Small intestine (tissue), 7 donors: ENCODE data around the gene ABTB2. TPM values are rescaled to one million over a fixed set of nuclear protein-coding genes. Genes with fewer than 3 reads are reported as not detected.

Experiments used
- DNase-seq, 2 donors: peaks; one replicate each; pipeline versions ENCODE4 v3.0.0 to v3.0.0-alpha.2; 2013
- FAIRE-seq: peaks from 2 replicates; lab custom pipeline; 2012; peaks lifted over from hg19 to GRCh38; lab: Jason Lieb, UNC
- H3K27ac ChIP-seq, 3 donors: one replicate each; pipeline ENCODE4 v1.5.1; 2013; ENCODE audit warnings: low read length in 2 of 3, mild to moderate bottlenecking in 2 of 3, control low read depth in 1 of 3, inconsistent platforms in 1 of 3, low read depth in 1 of 3, moderate library complexity in 1 of 3
- H3K27me3 ChIP-seq, 3 donors: one replicate each; pipeline ENCODE4 v1.6.1; 2013; ENCODE audit warnings: low read length in 3 of 3, inconsistent platforms in 1 of 3; ENCODE audit not compliant: control insufficient read depth in 3 of 3, insufficient read depth in 3 of 3
- H3K36me3 ChIP-seq, 3 donors: one replicate each; pipeline ENCODE4 v1.6.1; 2013; ENCODE audit warnings: low read length in 3 of 3, inconsistent platforms in 1 of 3, low read depth in 1 of 3, mild to moderate bottlenecking in 1 of 3, moderate library complexity in 1 of 3; ENCODE audit not compliant: control insufficient read depth in 3 of 3, insufficient read depth in 2 of 3
- H3K4me1 ChIP-seq, 3 donors: one replicate each; pipeline ENCODE4 v1.6.1; 2013; ENCODE audit warnings: low read length in 2 of 3, inconsistent platforms in 1 of 3, low read depth in 1 of 3, mild to moderate bottlenecking in 1 of 3, moderate library complexity in 1 of 3; ENCODE audit not compliant: control insufficient read depth in 3 of 3, insufficient read depth in 2 of 3
- H3K4me3 ChIP-seq, 3 donors: one replicate each; pipeline ENCODE4 v1.5.1; 2013; ENCODE audit warnings: low read length in 3 of 3, control low read depth in 1 of 3, inconsistent platforms in 1 of 3, low read depth in 1 of 3, mild to moderate bottlenecking in 1 of 3, moderate library complexity in 1 of 3
- H3K9me3 ChIP-seq, 2 donors: one replicate each; pipeline ENCODE4 v1.6.1; 2013; ENCODE audit warnings: low read depth in 1 of 2, low read length in 1 of 2; ENCODE audit not compliant: control insufficient read depth in 2 of 2, insufficient read depth in 1 of 2
- WGBS, 3 donors: extraction: QIAGEN DNeasy Blood & Tissue Kit; methylation state at CpG; one replicate each; pipeline ENCODE4 v1.1.7; 2013; 5-methylcytosine and 5-hydroxymethylcytosine counted together
- polyA plus RNA-seq, 4 donors: library from polyadenylated mRNA; stranded (reverse) in 3 of 4; unstranded in 1 of 4; fragments of 200-250 nt in 3 of 4; fragments of 120-200 nt in 1 of 4; gene quantifications; one replicate each; pipeline versions ENCODE4 v1.2.1 to v1.2.3, GENCODE V29; 2013
- donor health status: healthy with polysubstance abuse.
- donor health status: control.
- donor health status: control.
- donor health status: Bipolar disorder and iron deficiency.
- donor health status: healthy.

ABTB2 gene
- polyA plus RNA-seq, 4 donors, result 0.64 to 25.1 (median 13.5) TPM

DNA sequence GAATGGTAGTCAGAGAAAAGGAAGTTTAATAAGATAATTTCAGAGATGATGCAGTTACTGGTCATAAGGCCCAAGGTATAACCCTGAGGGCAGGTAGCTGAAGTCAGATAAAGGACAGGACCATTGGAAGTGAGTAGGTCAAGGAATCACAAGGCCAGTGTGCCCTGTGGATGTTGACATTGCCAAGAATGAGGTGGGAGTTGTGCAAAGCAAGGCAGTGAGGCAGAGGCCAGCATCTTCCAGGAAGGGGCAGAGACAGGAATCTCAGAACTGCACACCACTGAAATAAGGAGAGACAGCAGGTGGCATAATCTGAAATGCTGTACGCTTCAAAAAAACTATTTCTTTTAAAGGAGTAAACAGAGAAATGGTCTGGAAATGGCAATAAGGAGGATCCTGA is 61.4 kb downstream of the ABTB2 start:
- Histone ChIP-seq H3K9me3 (peaks cover 0 to 3% of the 10 kb centered on the region in 2 donors), H3K27me3 (no peaks in the 10 kb centered on the region), H3K4me3 (no peak overlapping the region), H3K4me1 (peaks cover 0 to 4% (median 0%) of the 10 kb centered on the region in 3 donors), H3K27ac (no peak overlapping the region), H3K36me3 (peaks cover 0 to 2% (median 0%) of the 10 kb centered on the region in 3 donors)
- DNase-seq (no peak), FAIRE-seq (no peak)
- 90 to 98% (median 96%) methylated on average over 1 of the region's 1 CpG for WGBS, 3 donors

DNA sequence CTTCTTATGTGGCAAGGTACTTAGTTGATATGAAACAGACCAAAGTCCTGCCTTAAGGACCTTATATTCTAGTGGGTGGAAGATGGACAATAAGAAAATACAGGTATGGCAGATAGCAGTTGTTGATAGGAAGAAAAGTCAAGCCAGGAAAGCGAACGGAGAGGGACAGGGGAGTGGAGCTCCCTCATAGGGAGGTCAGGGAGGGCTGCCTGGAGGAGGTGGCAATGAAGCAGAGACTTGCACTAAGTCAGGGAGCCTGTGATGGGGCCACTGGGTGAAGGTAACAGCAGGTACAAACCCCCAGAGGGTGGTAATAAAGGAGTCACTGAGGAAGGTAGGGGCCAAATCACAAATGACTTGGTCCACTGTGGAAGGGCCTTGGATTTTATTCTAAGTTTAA is 65.3 kb downstream of the ABTB2 start:
- DNase-seq, result peak in 1 of 2 donors; percentile 44
- Histone ChIP-seq H3K36me3 (peaks cover 0 to 2% (median 0%) of the 10 kb centered on the region in 3 donors), H3K27ac (no peak overlapping the region), H3K9me3 (peaks cover 0 to 3% of the 10 kb centered on the region in 2 donors), H3K4me1 (peaks cover 0 to 4% (median 0%) of the 10 kb centered on the region in 3 donors), H3K4me3 (no peak overlapping the region), H3K27me3 (no peaks in the 10 kb centered on the region)
- FAIRE-seq, result no peak
- WGBS, 3 donors, result 39 to 45% (median 43%) methylated on average over 2 of the region's 2 CpGs

DNA sequence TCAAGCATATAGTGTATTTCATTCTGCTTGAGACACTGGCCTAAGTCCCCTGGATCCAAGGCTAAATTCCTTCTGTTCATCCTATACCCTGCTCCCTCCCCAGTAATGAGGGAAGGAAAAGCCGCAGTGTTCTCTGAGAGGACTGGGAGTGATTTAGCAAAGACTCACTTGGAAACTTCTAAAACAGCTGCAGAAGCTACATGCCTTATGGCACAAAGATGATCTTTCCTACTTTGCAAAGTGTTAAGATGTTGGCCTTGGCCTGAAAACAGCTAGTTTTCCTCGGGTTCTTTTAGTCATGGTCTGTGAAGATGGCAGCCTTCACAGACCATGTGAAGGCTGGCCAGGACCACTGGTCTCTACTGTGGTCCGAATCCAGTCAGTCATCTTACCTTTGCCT is 65.7 kb downstream of the ABTB2 start:
- no peak overlapping the region for H3K27ac ChIP-seq
- H3K36me3 ChIP-seq, result peaks cover 0 to 2% (median 0%) of the 10 kb centered on the region in 3 donors
- 93 to 97% (median 94%) methylated on average over 3 of the region's 3 CpGs for WGBS, 3 donors
- no peak overlapping the region for H3K4me3 ChIP-seq
- peaks cover 0 to 4% (median 0%) of the 10 kb centered on the region in 3 donors for H3K4me1 ChIP-seq
- DNase-seq (no peak), FAIRE-seq (no peak)
- H3K27me3 ChIP-seq, result no peaks in the 10 kb centered on the region
- peaks cover 0 to 3% of the 10 kb centered on the region in 2 donors for H3K9me3 ChIP-seq

DNA sequence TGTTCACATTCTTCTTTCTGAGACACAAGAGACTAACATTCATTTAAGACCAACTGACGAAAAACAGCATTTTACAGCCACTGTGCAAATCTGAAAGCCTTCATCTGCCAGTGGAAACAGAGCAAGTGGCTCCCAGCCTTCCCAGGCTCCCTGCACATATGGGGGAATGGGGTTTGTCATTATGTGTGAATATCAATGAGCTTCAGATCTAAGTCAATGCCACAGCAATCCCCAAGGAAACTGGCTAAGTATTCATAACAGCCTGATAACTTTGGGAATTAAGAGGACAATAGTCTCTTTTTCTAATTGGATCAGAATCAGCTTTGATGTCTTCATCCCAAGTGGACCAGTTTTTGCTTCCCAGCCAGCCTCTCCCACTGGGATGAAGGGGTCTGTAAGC is 66.9 kb downstream of the ABTB2 start:
- DNase-seq (no peak), FAIRE-seq (no peak)
- WGBS, 3 donors, result 0% methylated on average over 1 of the region's 1 CpG
- no peaks in the 10 kb centered on the region for H3K27me3 ChIP-seq
- peaks cover 0 to 3% of the 10 kb centered on the region in 2 donors for H3K9me3 ChIP-seq
- no peaks in the 10 kb centered on the region for H3K36me3 ChIP-seq
- no peak overlapping the region for H3K27ac ChIP-seq
- H3K4me3 ChIP-seq, result no peak overlapping the region
- H3K4me1 ChIP-seq, result peaks cover 0 to 4% (median 0%) of the 10 kb centered on the region in 3 donors

DNA sequence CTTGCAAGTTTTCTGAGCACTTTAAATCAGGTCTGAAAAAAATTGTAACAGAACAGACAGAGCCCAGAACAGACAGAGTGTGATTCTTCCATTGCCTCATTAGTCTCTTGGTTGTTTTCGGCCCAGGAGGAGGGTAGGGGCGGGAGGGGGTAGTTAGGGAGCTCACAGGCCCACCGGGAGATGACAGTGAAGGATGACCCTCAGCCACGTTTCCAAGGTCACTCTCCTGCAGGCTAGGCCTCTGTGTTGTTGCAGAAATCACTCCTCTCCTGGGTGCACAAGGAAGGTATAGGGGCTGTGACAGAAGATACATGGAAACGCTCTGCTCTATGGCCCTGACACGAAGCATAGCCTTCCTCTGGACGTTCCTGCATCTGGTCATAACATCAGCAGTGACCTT is 69.3 kb downstream of the ABTB2 start:
- no peaks in the 10 kb centered on the region for H3K27me3 ChIP-seq
- no peak overlapping the region for H3K27ac ChIP-seq
- no peaks in the 10 kb centered on the region for H3K36me3 ChIP-seq
- FAIRE-seq (no peak), DNase-seq (no peak)
- no peak overlapping the region for H3K4me3 ChIP-seq
- H3K4me1 ChIP-seq, result peaks cover 0 to 4% (median 0%) of the 10 kb centered on the region in 3 donors
- H3K9me3 ChIP-seq, result no peaks in the 10 kb centered on the region
- 70 to 76% (median 73%) methylated on average over 7 of the region's 7 CpGs for WGBS, 3 donors

DNA sequence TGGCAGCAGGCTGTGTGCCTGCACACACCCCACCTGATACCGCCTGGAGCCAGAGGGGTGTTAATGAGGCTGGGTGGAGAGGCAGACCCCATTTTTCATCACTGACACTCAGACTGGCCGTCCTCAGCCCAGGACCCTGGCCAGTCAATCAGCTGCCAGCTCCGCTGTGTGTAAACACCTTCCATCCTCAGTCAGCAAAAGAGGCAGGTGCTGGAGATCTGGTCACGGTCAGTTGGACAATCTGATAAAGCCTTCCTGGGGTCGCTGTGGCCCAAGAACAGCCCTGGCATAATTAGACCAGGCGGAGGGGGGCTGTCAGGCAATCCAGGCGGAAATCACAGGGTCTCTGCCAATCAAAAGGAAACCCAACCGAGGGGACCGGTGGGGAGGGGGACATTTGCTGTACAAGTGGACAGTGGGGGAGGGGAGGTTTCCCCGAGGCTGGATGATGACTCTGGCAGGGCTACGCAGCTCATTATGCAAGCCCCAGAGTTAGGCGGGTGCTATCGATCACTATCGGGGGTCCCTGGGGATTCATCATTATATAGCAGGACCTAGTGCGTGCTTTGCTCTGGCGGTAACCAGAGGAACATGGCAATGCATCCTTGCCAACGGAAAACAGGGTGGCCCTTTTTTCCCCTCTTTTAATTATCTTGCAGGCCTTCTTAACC is 72.9 kb downstream of the ABTB2 start:
- Histone ChIP-seq H3K9me3 (no peaks in the 10 kb centered on the region), H3K4me3 (no peak overlapping the region), H3K36me3 (no peaks in the 10 kb centered on the region), H3K27me3 (peaks cover 0 to 2% (median 0%) of the 10 kb centered on the region in 3 donors), H3K4me1 (no peaks in the 10 kb centered on the region), H3K27ac (no peak overlapping the region)
- 87 to 89% (median 88%) methylated on average over 17 of the region's 17 CpGs for WGBS, 3 donors
- FAIRE-seq, result no peak
- DNase-seq, result no peak

DNA sequence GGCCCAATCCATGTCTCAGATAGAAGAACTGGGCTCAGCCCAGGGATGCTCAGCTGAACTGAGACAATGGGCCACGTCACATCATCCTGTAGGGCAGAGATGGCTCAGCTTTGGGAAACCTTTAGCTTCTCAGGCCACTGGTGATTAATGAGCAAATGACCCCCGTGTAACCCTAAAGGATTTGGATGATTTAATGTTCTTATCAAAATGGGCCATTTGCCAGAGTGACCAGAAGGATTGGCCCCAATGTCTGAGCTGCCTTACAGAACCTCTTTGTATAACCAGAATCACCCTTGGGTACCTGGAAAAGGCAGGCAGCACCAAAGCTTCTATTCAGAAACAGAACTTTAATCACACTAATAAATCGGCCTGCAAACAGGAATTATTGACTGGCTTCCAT is 73.7 kb downstream of the ABTB2 start:
- Histone ChIP-seq H3K27me3 (peaks cover 0 to 2% (median 0%) of the 10 kb centered on the region in 3 donors), H3K4me1 (no peaks in the 10 kb centered on the region), H3K27ac (no peak overlapping the region), H3K9me3 (no peaks in the 10 kb centered on the region), H3K36me3 (no peaks in the 10 kb centered on the region), H3K4me3 (no peak overlapping the region)
- 52 to 65% (median 52%) methylated on average over 3 of the region's 3 CpGs for WGBS, 3 donors
- DNase-seq, result no peak
- FAIRE-seq, result no peak

DNA sequence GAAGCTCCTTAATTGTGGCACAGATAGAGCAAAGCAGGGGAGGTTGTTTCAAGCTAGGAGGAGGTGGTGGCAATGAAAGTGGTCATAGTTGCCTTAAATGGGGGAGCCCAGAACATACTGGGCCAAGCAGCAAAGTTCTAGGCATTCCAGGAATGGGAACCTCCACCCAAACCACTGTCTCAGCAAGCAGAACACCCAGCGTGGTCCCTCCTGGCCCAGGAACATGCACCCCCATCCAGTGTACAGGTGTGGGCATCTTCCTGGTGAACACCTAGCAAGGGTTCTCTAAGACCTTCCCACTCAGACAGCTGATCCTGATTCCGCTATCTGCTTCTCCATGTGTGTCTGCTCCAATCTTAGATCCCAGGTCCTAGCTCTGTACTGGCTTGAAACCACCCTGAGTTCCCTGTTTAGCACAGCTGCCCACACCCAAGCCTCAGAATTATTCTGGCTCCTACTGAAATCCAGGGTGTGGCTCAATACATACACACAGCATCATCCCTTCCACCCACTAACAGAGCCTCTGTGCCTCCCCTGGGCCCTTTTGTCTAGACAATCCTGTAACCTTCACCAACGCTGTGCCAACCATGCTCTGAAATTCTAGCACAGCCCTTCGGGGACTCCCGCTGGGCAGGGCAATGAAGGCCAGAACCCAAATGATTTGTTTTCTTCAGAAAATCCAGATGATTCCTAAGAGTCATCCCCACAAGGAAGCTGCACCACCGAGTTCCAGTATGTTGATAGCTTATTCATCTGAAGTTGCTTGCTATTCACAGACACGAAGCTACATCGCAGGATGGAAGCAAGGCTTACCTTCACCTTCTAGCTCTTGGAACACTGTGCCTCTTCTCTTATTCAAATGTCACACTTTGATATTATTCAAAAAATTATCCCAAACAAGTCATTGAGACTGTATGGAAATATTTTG is 76.6 kb downstream of the ABTB2 start:
- no peak overlapping the region for H3K4me3 ChIP-seq
- H3K4me1 ChIP-seq, result peaks cover 0 to 3% (median 1%) of the 10 kb centered on the region in 3 donors
- peaks cover 0 to 2% (median 0%) of the 10 kb centered on the region in 3 donors for H3K27me3 ChIP-seq
- H3K9me3 ChIP-seq, result no peaks in the 10 kb centered on the region
- FAIRE-seq, result no peak
- no peaks in the 10 kb centered on the region for H3K36me3 ChIP-seq
- WGBS, 3 donors, result 85 to 89% (median 89%) methylated on average over 8 of the region's 8 CpGs
- DNase-seq, result no peak
- no peak overlapping the region for H3K27ac ChIP-seq
